H1 (cell line): ENCODE data around the gene RCL1. TPM values are rescaled to one million over a fixed set of nuclear protein-coding genes. Genes with fewer than 3 reads are reported as not detected.

Source experiments
- CTCF ChIA-PET: fragments of 300-600 bp; sonication (Branson Sonifier 250); formaldehyde crosslinking; loops from one replicate; lab custom pipeline; 2021; ENCODE audit not compliant: partially characterized antibody; lab: Charles Lee
- POLR2A ChIA-PET: fragments of 300-600 bp; sonication (Branson Sonifier 250); formaldehyde crosslinking; loops from one replicate; lab custom pipeline; 2021; ENCODE audit warnings: inconsistent platforms; ENCODE audit not compliant: partially characterized antibody; lab: Charles Lee
- DNase-seq, 2 experiments: peaks; one replicate each; pipeline versions ENCODE4 v3.0.0 to v3.0.0-alpha.2; 2010 to 2022; ENCODE audit warnings: low spot score in 2 of 2, low read depth in 1 of 2, mixed read lengths in 1 of 2
- FAIRE-seq: peaks from 2 replicates; lab custom pipeline; 2011; peaks lifted over from hg19 to GRCh38; lab: Jason Lieb, UNC
- H2AFZ ChIP-seq: 2 replicates; pipeline ENCODE4 v1.8.1; 2012; ENCODE audit warnings: low read length, inconsistent platforms
- H2AK5ac ChIP-seq: 2 replicates; pipeline ENCODE4 v1.6.1; 2013; ENCODE audit warnings: low read depth, low read length
- H2BK120ac ChIP-seq: replicated peaks from 2 replicates; pipeline ENCODE3; 2013; ENCODE audit warnings: low read depth, low read length, inconsistent platforms
- H2BK12ac ChIP-seq: 2 replicates; pipeline ENCODE4 v1.6.1; 2013; ENCODE audit warnings: low read depth, low read length
- H2BK15ac ChIP-seq: 2 replicates; pipeline ENCODE4 v1.6.1; 2013; ENCODE audit warnings: low read length
- H2BK20ac ChIP-seq: 2 replicates; pipeline ENCODE4 v1.6.1; 2013; ENCODE audit warnings: low read length
- H2BK5ac ChIP-seq: 2 replicates; pipeline ENCODE4 v1.6.1; 2013; ENCODE audit warnings: low read depth, low read length
- H3K14ac ChIP-seq: 2 replicates; pipeline ENCODE4 v1.6.1; 2013; ENCODE audit warnings: inconsistent platforms; ENCODE audit not compliant: insufficient read length
- H3K18ac ChIP-seq: 2 replicates; pipeline ENCODE4 v1.6.1; 2013; ENCODE audit warnings: low read length; ENCODE audit errors: extremely low read depth
- H3K23ac ChIP-seq: 2 replicates; pipeline ENCODE4 v1.6.1; 2013; ENCODE audit warnings: inconsistent platforms; ENCODE audit not compliant: insufficient read length
- H3K23me2 ChIP-seq: 2 replicates; pipeline ENCODE4 v1.6.1; 2013; ENCODE audit warnings: low read depth, low read length
- H3K27ac ChIP-seq: 2 replicates; pipeline ENCODE4 v1.6.1; 2011; ENCODE audit warnings: low read depth, low read length, inconsistent platforms
- H3K27me3 ChIP-seq, 4 experiments: replicated peaks in 1 of 4; 1 replicate in 1 of 4; 2 replicates in 3 of 4; pipeline versions ENCODE4 v1.6.1 to v1.8.1; 2011 to 2013; ENCODE audit warnings: low read length in 3 of 4, mild to moderate bottlenecking in 3 of 4, inconsistent platforms in 2 of 4, mixed read lengths in 2 of 4, moderate library complexity in 1 of 4; ENCODE audit not compliant: control insufficient read depth in 3 of 4, insufficient read depth in 3 of 4; ENCODE audit errors: extremely low read depth in 1 of 4
- H3K36me3 ChIP-seq, 4 experiments: 2 replicates each; pipeline versions ENCODE4 v1.6.1 to v1.8.1; 2011 to 2013; ENCODE audit warnings: mild to moderate bottlenecking in 4 of 4, low read length in 3 of 4, moderate library complexity in 2 of 4, control low read depth in 1 of 4, inconsistent platforms in 1 of 4; ENCODE audit not compliant: insufficient read depth in 4 of 4, control insufficient read depth in 2 of 4
- H3K4ac ChIP-seq: replicated peaks from 2 replicates; pipeline ENCODE3; 2013; ENCODE audit warnings: low read length, low read depth, mixed read lengths, inconsistent platforms; ENCODE audit not compliant: insufficient read length
- H3K4me1 ChIP-seq, 4 experiments: replicated peaks in 1 of 4; 1 replicate in 1 of 4; 2 replicates in 3 of 4; pipeline versions ENCODE4 v1.6.1 to v1.8.1; 2011 to 2013; ENCODE audit warnings: low read length in 3 of 4, inconsistent platforms in 2 of 4, mixed read lengths in 1 of 4; ENCODE audit not compliant: insufficient read depth in 4 of 4, control insufficient read depth in 3 of 4
- H3K4me2 ChIP-seq, 2 experiments: 2 replicates each; pipeline versions ENCODE4 v1.6.1 to v1.8.1; 2011 to 2013; ENCODE audit warnings: low read depth in 2 of 2, low read length in 2 of 2, control low read depth in 1 of 2, inconsistent platforms in 1 of 2, mild to moderate bottlenecking in 1 of 2; ENCODE audit not compliant: insufficient read depth in 1 of 2
- H3K4me3 ChIP-seq, 4 experiments: fragments of 200-600, 300-600 bp in 1 of 4; sonication (generic), shearing (Covaris generic), sonication (Bioruptor Twin) in 1 of 4; 2 replicates each; pipeline versions ENCODE4 v1.5.1 to v1.8.1; 2011 to 2016; ENCODE audit warnings: low read length in 4 of 4, low read depth in 3 of 4, control low read depth in 2 of 4, inconsistent platforms in 2 of 4, mild to moderate bottlenecking in 2 of 4, mixed read lengths in 1 of 4, moderate library complexity in 1 of 4; ENCODE audit not compliant: insufficient read depth in 2 of 4; ENCODE audit errors: extremely low read depth in 1 of 4
- H3K56ac ChIP-seq: replicated peaks from 2 replicates; pipeline ENCODE3; 2013; ENCODE audit warnings: low read depth, mild to moderate bottlenecking, mixed read lengths, low read length, inconsistent platforms; ENCODE audit not compliant: insufficient read length
- H3K79me1 ChIP-seq: 2 replicates; pipeline ENCODE4 v1.6.1; 2013; ENCODE audit warnings: low read depth, low read length, control low read depth
- H3K79me2 ChIP-seq, 2 experiments: 2 replicates each; pipeline versions ENCODE4 v1.6.1 to v1.8.1; 2012 to 2013; ENCODE audit warnings: low read length in 2 of 2, mild to moderate bottlenecking in 2 of 2, inconsistent platforms in 1 of 2; ENCODE audit not compliant: insufficient read depth in 2 of 2, control insufficient read depth in 1 of 2
- H3K9ac ChIP-seq, 4 experiments: replicated peaks in 1 of 4; 1 replicate in 1 of 4; 2 replicates in 3 of 4; pipeline versions ENCODE4 v1.6.1 to v1.8.1; 2011 to 2013; ENCODE audit warnings: low read depth in 3 of 4, low read length in 3 of 4, control low read depth in 2 of 4, mild to moderate bottlenecking in 2 of 4, moderate library complexity in 2 of 4, inconsistent platforms in 1 of 4; ENCODE audit errors: extremely low read depth in 1 of 4
- H3K9me3 ChIP-seq, 2 experiments: 2 replicates each; pipeline versions ENCODE4 v1.6.1 to v1.8.1; 2012 to 2013; ENCODE audit warnings: mild to moderate bottlenecking in 2 of 2, moderate library complexity in 2 of 2, control low read depth in 1 of 2, inconsistent platforms in 1 of 2, low read depth in 1 of 2, low read length in 1 of 2, mixed read lengths in 1 of 2; ENCODE audit not compliant: insufficient read depth in 2 of 2
- H4K20me1 ChIP-seq, 2 experiments: replicated peaks in 1 of 2; 2 replicates each; pipeline versions ENCODE3 to v1.8.1; 2011 to 2013; ENCODE audit warnings: inconsistent platforms in 2 of 2, low read length in 2 of 2, mild to moderate bottlenecking in 1 of 2; ENCODE audit not compliant: insufficient read depth in 2 of 2, control insufficient read depth in 1 of 2
- H4K5ac ChIP-seq: 2 replicates; pipeline ENCODE4 v1.6.1; 2013; ENCODE audit warnings: low read length, low read depth, mixed read lengths, inconsistent platforms; ENCODE audit not compliant: insufficient read length
- H4K8ac ChIP-seq: 2 replicates; pipeline ENCODE4 v1.8.0; 2013; ENCODE audit warnings: mild to moderate bottlenecking, moderate library complexity, low read length, inconsistent platforms; ENCODE audit not compliant: insufficient read depth; ENCODE audit errors: extremely low read depth
- H4K91ac ChIP-seq: replicated peaks from 2 replicates; pipeline ENCODE3; 2013; ENCODE audit warnings: low read length, mixed read lengths, inconsistent platforms; ENCODE audit not compliant: insufficient read length
- ASH2L ChIP-seq: fragments of 200-600, 300-600 bp; sonication (generic); IDR thresholded peaks from one replicate; pipeline ENCODE4 v1.7.1; 2017; ENCODE audit warnings: low read length
- BCL11A ChIP-seq, 2 experiments: IDR thresholded peaks; one replicate each; pipeline ENCODE4 v1.6.1; 2011; ENCODE audit warnings: low read depth in 2 of 2, low read length in 2 of 2, mild to moderate bottlenecking in 2 of 2
- CBX5 ChIP-seq: fragments of 300-800, 300-1000 bp; sonication (generic); IDR thresholded peaks from 2 replicates; pipeline ENCODE4 v1.7.1; 2016; ENCODE audit warnings: antibody characterized with exemption, low read length, low read depth
- E2F6 ChIP-seq: IDR thresholded peaks from 2 replicates; pipeline ENCODE4 v1.6.1; 2012; ENCODE audit warnings: inconsistent platforms
- GTF2F1 ChIP-seq: IDR thresholded peaks from 2 replicates; pipeline ENCODE4 v1.6.1; 2012; ENCODE audit warnings: low read depth, low read length, improper control_type of control experiment, borderline replicate concordance
- POLR2AphosphoS5 ChIP-seq: IDR thresholded peaks from 2 replicates; pipeline ENCODE4 v1.6.1; 2011; ENCODE audit warnings: low read depth, low read length
- RAD21 ChIP-seq, 2 experiments: IDR thresholded peaks in 1 of 2; conservative IDR thresholded peaks in 1 of 2; 2 replicates each; pipeline ENCODE4 v1.6.1; 2011; ENCODE audit warnings: low read depth in 2 of 2, low read length in 2 of 2, improper control_type of control experiment in 1 of 2, inconsistent platforms in 1 of 2, mild to moderate bottlenecking in 1 of 2, moderate library complexity in 1 of 2
- TCF12 ChIP-seq: IDR thresholded peaks from 2 replicates; pipeline ENCODE4 v1.6.1; 2011; ENCODE audit warnings: low read depth, mild to moderate bottlenecking, low read length
- TEAD4 ChIP-seq: IDR thresholded peaks from 2 replicates; pipeline ENCODE4 v1.6.1; 2012; ENCODE audit warnings: low read depth, low read length, inconsistent platforms, mixed read lengths
- ZNF274 ChIP-seq: IDR thresholded peaks from 2 replicates; pipeline ENCODE4 v1.7.0; 2012; ENCODE audit warnings: low read length, borderline replicate concordance; ENCODE audit errors: extremely low read depth
- WGBS, 2 experiments: shearing (Covaris generic) in 1 of 2; methylation state at CpG; one replicate each; pipeline versions ENCODE4 v1.1.6 to v1.1.7; 2013 to 2015; ENCODE audit warnings: low lambda C conversion rate in 2 of 2, mixed read lengths in 2 of 2, inconsistent platforms in 1 of 2, low coverage in 1 of 2, missing lambda C conversion rate in 1 of 2; ENCODE audit not compliant: insufficient replicate concordance in 2 of 2, insufficient coverage in 1 of 2, insufficient read length in 1 of 2; ENCODE audit errors: extremely low coverage in 1 of 2, missing lambda C conversion rate in 1 of 2; 5-methylcytosine and 5-hydroxymethylcytosine counted together
- polyA plus RNA-seq, 7 experiments: library from polyadenylated mRNA; depleted of rRNA in 3 of 7; stranded (reverse) in 5 of 7; unstranded in 2 of 7; fragments of >200 nt in 5 of 7; fragments of 200-250 nt in 2 of 7; gene quantifications; 1 replicate in 5 of 7; 2 replicates in 1 of 7; 4 replicates in 1 of 7; pipeline versions ENCODE4 v1.2.1 to v1.2.3, GENCODE V29; 2011 to 2013; ENCODE audit warnings: missing spikeins in 2 of 7, mixed read lengths in 2 of 7
- total RNA-seq: library from RNA; stranded (reverse); fragmentation: NEBNext Ultra II Directional; extraction: Animal tissue kit (Norgen Biotek cat#: 25700); gene quantifications from 2 replicates; pipeline ENCODE4 v1.2.1, GENCODE V29; 2021

The RCL1 gene
- total and polyA plus RNA-seq, 2 of the 8 experiments (the other 6 are each of a cell fraction or from before 2014, with no cell fraction given): 21.0 to 29.5 TPM

GRCh38 chr9:4862506-4863250, 69.9 kb downstream of the RCL1 start:
- Histone ChIP-seq H3K4me1 (peaks cover 0 to 2% (median under 1%) of the 10 kb centered on the region in 4 experiments; a peak in 1 of 7 replicates), H3K23me2 (no peaks in the 10 kb centered on the region), H3K4me3 (no peak overlapping the region), H3K23ac (no peak overlapping the region), H3K9ac (no peak overlapping the region), H2BK12ac (no peak overlapping the region), H3K79me1 (no peaks in the 10 kb centered on the region; the same call in 1 of the 2 replicates), H4K5ac (no peak overlapping the region), H4K91ac (no peak overlapping the region), H3K27ac (no peak overlapping the region), H3K79me2 (no peaks in the 10 kb centered on the region), H3K14ac (no peak overlapping the region), H2AFZ (no peak overlapping the region), H3K18ac (no peak overlapping the region), H3K56ac (no peak overlapping the region), H3K4ac (no peak overlapping the region), H2BK120ac (no peak overlapping the region), H3K9me3 (no peaks in the 10 kb centered on the region), H2BK15ac (no peak overlapping the region), H2AK5ac (no peak overlapping the region), H4K8ac (no peak overlapping the region), H3K36me3 (peaks cover 0 to 25% (median 11%) of the 10 kb centered on the region in 4 experiments; a peak in 6 of 8 replicates), H2BK20ac (no peak overlapping the region), H3K27me3 (no peaks in the 10 kb centered on the region), H3K4me2 (no peak overlapping the region), H2BK5ac (no peak overlapping the region), H4K20me1 (no peaks in the 10 kb centered on the region)
- ChIA-PET POLR2A (interaction anchor here (0.8 to 1.2 kb wide), 2 partner anchors 12 kb away, joined by 3 read pairs; no protein-coding TSS in a partner anchor), CTCF (interaction anchor here (1.1 to 2.3 kb wide), 8 partner anchors 9 to 113 kb away, joined by 3 to 9 read pairs (median 4); no protein-coding TSS in a partner anchor)
- DNase-seq (no peak), FAIRE-seq (no peak)
- WGBS, 2 experiments: 85% methylated on average over 6 of the region's 6 CpGs; no CpG with 5 or more reads in 1 of the 2 experiments
- TF ChIP-seq GTF2F1 (no peak), TCF12 (no peak), BCL11A (IDR thresholded peaks at IDR 0.05; ENCODE audit: low read depth in 2 of 2, low read length in 2 of 2) (no peak), POLR2AphosphoS5 (no peak), TEAD4 (no peak), ZNF274 (no peak), ASH2L (no peak), RAD21 (IDR thresholded peaks at IDR 0.05 in 1 of 2, conservative IDR thresholded peaks at IDR 0.05 in 1 of 2; ENCODE audit: low read depth in 2 of 2, low read length in 2 of 2) (no peak), E2F6 (no peak), CBX5 (no peak)
